HK-2 (cell line): ENCODE results near the gene SDK1.
A peak's percentile ranks its signal among the peaks of the same experiment; 100 is the strongest.
"Not testable (repeated sequence)": the region's sequence is repeated elsewhere in the genome, so short reads cannot be mapped to it uniquely, and the experiment has no call there.

Experiments
- DNase-seq: peaks from one replicate; pipeline ENCODE4 v3.0.0-alpha.2; 2018; ENCODE audit not compliant: unreplicated experiment

The SDK1 gene

GRCh38 chr7:4269746-4270145 lies 968.7 kb downstream of the SDK1 start:
- no peak for DNase-seq

GRCh38 chr7:4270268-4270667 lies 969.2 kb downstream of the SDK1 start:
- DNase-seq, result no peak

- no peak for DNase-seq
Measured at GRCh38 chr7:4270941-4271715, 970.1 kb downstream of the SDK1 start.

GRCh38 chr7:4271716-4272015 lies 970.6 kb downstream of the SDK1 start:
- no peak for DNase-seq

GRCh38 chr7:4272141-4272540 lies 971.1 kb downstream of the SDK1 start:
- no peak for DNase-seq

- no peak for DNase-seq
Measured at GRCh38 chr7:4273566-4274230, 972.6 kb downstream of the SDK1 start.

- DNase-seq, result no peak
Measured at GRCh38 chr7:4274286-4274685, 973.2 kb downstream of the SDK1 start.

- no peak for DNase-seq
Measured at GRCh38 chr7:4277936-4278335, 976.9 kb downstream of the SDK1 start.

GRCh38 chr7:4279216-4279615 lies 978.2 kb downstream of the SDK1 start:
- DNase-seq, result no peak

GRCh38 chr7:4281231-4281993 lies 980.4 kb downstream of the SDK1 start:
- no peak for DNase-seq

GRCh38 chr7:4282434-4283223 lies 981.6 kb downstream of the SDK1 start:
- DNase-seq, result peak; percentile 5

- DNase-seq, result no peak
Measured at GRCh38 chr7:4286351-4286750, 985.3 kb downstream of the SDK1 start.

GRCh38 chr7:4288791-4289394 lies 987.8 kb downstream of the SDK1 start:
- DNase-seq, result no peak

- no peak for DNase-seq
Measured at GRCh38 chr7:4297165-4297917, 996.3 kb downstream of the SDK1 start.

- DNase-seq, result no peak
Measured at GRCh38 chr7:4297918-4298219, 996.8 kb downstream of the SDK1 start.

- DNase-seq, result no peak
Measured at GRCh38 chr7:4299431-4299830, 998.4 kb downstream of the SDK1 start.

GRCh38 chr7:4302203-4302905 lies 1001.3 kb downstream of the SDK1 start:
- no peak for DNase-seq

GRCh38 chr7:4307316-4308204 lies 1006.5 kb downstream of the SDK1 start:
- DNase-seq, result no peak

GRCh38 chr7:4308205-4308590 lies 1007.1 kb downstream of the SDK1 start:
- DNase-seq, result no peak

GRCh38 chr7:4313911-4314310 lies 1012.9 kb downstream of the SDK1 start:
- DNase-seq, result not testable (repeated sequence)
